ENCODE results near the gene DISC1.

The DISC1 gene

DNA sequence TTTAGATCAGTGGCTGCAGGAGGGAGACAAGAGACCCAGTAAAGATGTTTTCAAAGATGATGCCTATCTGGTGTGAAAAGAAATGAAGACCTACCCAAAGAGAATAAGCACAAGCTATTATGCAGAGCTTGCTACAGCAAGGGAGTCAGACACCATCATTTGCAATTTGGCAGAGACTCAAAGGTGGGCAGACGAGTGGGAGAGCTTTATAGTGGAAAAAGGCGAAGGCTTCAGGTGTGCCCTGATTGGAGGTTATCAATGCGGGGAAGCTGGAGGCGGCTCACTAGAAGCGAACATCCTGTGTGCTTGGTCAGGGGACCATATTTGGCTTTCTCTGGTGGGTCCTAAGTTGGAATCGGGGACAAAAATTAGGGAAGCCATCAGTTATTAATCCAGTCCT lies 183.8 kb downstream of the DISC1 start:
- no peak for DNase-seq (ENCODE audit: low read depth, low spot score)

DNA sequence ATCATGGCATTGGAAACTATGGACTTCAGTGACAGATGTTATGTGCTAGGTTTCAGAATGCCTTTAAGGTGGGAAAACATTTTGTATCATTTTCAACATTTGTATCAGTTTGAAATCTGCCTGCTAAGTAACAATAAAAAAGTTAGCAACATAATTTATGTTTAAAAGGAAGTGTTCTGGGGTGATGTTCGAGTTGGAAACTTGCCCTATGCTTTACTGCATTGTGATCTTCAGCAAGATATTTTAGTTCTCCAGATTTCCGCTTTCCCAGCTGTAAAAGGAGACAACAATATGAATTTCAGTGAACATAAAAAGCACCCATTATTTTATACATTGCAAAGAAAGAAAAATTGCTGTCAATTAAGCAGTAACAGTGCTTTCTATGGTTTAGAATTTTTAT lies 187.4 kb downstream of the DISC1 start:
- DNase-seq (ENCODE audit: low read depth, low spot score) = no peak

DNA sequence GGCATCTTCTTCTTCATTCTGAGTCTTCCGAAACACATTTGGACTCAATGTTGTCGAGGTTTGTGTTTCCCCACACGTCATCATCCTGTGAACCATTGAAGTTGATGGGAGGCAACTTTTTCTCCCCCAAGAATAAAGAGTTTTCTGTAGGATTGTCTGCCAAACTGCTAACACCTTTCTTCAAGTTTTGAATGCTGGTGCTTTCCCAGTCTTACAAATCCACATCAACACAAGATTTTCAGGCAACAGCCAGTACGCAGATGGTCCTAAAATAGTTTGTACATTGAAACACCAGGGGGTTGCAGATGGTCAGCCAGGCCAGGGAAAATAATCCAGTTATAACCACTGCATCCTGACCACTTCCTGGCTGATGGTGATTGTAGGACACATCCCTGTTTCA lies 187.9 kb downstream of the DISC1 start:
- DNase-seq (ENCODE audit: low read depth, low spot score) = no peak

DNA sequence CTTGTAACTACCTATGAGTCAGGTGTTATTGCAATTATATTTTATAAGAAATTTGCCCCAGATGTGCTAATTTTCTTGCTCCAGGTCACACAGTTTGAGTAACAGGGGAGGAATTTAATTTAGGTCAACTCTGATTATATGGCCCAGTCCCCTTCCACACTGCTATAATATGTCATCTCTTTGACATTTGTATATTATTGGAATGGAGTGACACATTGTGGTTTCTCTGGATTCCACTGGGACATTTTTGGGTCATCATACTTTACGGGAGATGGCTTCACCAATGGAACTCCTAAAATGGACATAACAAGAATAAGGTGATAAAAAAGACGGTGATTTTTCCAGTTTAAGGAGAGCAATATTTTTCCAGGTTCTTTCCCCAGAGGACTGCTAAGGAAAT lies 191.2 kb downstream of the DISC1 start:
- DNase-seq (ENCODE audit: low read depth, low spot score) = no peak

DNA sequence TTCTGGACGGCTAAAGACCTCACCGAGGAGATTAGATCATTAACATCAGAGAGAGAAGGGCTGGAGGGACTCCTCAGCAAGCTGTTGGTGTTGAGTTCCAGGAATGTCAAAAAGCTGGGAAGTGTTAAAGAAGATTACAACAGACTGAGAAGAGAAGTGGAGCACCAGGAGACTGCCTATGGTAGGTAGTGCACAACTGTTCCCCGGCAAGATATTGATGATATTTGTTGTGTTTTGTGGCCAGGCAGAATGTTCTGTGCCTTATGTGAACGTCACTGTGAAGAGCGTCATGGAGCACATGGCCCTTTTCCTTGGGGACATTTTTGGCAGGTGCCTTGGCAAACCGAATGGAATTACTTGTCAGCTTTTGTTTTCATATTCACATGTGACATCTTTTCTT lies 191.7 kb downstream of the DISC1 start:
- no peak for DNase-seq (ENCODE audit: low read depth, low spot score)

DNA sequence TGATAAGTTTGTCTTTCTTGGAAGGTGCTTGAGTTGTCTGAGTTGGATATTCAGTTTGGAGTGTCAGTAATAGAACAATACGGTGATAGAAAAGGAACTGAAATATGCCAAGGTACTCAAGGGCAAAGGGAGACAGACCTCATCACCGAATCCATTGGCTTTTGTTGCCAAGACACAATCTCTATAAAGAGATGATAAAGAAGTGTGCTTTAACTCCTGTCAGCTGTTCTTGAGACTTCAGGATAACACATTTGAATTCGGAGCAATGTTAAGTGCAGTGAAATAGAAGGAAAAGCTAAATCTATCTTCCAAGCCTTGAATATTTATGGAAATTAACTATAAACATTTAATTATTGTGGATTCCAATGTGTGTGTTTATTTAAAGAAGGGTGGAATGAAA lies 194.7 kb downstream of the DISC1 start:
- no peak for DNase-seq (ENCODE audit: low read depth, low spot score)

DNA sequence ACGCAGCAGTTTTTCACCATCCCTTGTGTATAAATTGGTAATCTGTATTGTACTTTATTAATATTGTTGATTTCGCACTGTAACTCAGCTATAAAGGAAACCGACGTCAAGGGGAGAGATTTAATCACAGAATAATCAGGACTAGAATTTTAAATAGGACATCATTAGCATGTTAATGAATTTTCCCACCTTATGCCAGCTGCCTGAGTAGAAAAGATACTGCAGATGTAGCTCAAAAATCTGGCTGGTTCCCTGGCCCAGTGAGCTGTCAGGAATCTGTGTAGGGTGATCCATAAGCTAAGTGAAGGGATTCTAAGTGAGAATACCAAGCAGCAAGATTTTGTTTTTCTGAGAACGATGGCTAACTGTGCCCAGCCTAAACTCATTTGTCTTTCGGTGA lies 195.5 kb downstream of the DISC1 start:
- DNase-seq (ENCODE audit: low read depth, low spot score) = no peak

DNA sequence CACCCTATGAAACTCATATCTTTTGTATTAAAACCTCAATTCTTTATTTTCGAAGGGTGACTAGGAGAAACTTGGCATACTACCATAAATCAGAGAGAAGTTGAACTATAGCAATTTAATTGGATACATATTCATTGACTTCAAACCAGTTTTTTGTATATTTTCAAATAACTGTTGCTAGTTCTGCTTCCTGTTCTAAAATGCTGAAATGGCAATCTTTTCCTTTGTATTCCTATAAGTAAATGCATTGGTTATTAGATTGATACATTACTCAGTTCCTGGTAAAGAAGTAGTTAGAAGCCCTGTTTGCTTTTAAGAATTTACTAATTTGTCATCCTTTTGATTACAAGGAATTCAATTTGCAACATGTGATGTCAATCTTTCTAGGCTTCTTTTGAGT lies 200.0 kb downstream of the DISC1 start:
- DNase-seq (ENCODE audit: low read depth, low spot score) = no peak

DNA sequence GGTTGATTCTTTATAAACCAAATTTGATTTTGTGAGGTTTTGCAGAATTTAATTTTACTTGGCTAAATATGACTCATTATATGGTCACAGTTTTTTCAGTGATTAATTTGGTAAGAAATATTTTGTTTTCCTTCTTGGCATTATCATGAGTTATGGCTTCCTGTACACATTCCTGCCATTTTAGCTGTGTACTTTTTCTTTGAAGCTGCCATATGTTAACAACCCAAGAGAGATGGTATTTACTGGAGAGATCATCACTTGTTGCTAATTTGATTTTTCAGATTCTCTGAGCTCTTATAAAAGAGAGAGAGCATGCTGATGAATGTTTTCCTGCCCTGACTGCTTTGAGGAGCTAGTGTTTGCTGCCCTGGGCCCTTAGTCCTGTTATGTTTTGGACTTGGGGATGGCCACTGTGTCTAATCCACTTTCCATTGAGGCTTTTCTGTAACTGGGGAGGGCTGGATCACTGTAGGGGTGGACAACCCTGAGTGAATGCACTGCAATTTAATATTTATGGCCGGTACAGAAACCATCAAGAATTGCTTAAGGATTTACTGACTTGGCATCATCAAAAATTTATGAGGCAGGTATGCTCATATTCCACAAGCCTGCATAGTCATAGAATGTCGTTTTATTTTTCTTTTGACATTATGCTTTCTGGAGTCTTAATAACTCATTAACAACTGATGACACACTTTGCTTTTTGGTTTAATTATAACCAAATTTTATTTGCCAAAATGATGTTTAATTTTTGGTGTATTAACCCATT lies 200.9 kb downstream of the DISC1 start:
- DNase-seq (ENCODE audit: low read depth, low spot score) = no peak

DNA sequence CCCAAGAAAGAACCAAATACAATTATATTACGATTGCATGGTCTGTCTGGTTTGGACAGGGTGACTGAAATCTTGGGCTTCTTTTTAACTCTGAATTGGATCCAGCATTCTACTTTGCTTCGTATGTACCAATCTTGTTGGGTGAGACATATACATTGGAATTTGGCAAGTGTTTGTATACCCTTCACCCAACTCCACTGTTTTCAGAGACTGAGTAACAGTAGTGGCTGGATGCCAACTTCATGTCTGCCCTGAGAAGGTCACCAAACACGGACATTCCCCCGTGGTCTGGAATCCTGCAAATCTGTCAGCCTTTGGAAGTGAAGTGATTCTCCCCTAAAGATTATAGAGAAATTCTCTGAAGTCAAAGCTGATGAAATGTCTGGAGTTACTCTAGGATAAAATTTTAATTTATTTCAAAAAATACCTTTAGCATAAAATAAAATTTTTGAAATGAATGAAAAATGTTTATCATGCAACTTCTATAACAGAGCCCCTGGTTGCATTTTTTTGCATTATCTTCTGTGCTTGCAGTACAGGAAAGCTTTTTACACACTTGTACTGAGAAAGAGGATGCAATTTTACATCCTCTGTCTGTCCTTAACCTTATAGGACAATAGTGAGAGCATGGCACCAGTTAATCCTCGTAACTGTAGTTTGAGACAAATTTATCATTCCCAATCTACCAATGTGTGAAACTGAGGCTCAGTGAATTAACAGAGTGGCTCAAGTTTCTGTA lies 201.8 kb downstream of the DISC1 start:
- no peak for DNase-seq (ENCODE audit: low read depth, low spot score)

DNA sequence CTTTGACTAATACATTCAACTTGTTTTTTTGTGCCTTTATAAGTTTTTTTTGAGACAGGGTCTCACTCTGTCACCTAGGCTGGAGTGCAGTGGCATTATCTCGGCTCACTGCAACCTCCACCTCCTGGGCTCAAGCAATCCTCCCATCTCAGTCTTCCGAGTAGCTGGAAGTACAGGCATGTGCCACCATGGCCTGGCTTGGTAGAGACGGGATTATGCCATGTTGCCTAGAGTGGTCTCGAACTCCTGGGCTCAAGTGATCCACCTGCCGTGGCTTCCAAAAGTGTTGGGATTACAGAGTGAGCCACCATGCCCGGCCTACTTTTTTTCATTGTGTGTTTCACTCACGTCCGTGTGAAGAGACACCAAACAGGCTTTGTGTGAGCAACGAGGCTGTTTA lies 202.7 kb downstream of the DISC1 start:
- DNase-seq (ENCODE audit: low read depth, low spot score) = no peak

DNA sequence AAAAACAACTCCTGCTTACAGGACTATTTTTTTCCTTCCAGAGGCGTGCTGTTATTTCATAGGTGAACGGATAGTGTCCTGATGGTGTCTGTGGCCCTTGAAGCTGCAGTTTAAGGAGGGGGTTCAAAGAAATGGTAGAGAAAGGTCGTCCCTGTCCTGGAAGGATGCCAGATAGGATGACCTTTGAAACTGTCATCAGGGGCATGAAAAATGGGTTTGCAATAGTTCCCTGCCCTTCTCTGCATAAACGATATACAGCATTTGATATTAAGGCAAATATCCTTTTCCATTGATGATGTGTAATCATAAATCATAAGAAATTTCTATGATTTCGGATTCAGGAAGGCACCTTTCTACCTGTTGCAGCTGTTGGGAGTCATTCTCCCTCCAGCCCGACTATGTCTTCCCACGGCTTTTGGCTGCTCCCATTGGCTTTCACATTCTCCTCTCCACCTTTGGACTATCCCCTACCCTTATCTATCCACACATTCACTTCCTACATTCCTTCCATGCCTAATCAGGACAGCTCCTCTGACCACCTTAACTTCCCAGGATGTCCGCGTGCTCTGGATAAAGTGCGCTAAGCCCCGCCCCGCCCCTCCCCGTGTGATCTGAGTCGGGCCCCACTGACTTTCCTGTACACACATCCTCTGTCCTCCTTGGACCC lies 209.8 kb downstream of the DISC1 start:
- DNase-seq (ENCODE audit: low read depth, low spot score) = no peak

DNA sequence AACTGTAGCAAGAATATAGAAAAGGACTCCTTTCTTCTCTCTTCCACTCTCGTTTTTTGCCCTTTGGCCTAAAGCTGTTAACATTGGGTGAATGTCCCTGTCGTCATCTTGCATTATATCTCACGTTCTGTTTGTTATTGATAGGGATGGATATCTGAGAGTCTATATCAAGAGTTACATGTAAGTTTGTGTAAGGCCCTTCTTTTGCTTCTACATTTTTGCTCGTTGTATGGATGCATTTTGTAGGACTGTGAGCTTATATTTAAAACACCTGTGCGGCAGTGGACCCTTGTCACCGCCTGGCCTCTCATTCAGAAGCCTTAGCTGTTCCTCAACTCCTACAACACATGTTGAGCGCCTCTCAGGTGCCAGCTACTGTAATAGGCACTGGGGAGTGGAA lies 211.9 kb downstream of the DISC1 start:
- no peak for DNase-seq (ENCODE audit: low read depth, low spot score)

DNA sequence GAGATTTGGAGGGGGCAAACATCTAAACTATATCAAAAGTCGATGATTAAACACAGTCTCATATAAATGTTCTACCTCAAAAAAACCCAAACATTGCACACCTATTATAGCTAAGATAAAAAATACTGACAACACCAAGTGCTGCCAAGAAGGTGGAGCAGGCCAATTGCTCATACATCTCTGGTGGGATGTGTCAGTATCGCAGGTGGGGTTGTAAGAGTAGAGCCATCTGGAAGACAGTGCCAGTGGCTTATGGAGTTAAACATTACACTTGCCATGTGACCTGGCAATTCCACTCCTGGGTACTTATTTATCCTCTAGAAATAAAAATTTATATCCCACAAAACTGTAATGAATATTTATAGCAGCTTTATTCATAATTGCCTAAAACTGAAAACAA lies 213.4 kb downstream of the DISC1 start:
- no peak for DNase-seq (ENCODE audit: low read depth, low spot score)

DNA sequence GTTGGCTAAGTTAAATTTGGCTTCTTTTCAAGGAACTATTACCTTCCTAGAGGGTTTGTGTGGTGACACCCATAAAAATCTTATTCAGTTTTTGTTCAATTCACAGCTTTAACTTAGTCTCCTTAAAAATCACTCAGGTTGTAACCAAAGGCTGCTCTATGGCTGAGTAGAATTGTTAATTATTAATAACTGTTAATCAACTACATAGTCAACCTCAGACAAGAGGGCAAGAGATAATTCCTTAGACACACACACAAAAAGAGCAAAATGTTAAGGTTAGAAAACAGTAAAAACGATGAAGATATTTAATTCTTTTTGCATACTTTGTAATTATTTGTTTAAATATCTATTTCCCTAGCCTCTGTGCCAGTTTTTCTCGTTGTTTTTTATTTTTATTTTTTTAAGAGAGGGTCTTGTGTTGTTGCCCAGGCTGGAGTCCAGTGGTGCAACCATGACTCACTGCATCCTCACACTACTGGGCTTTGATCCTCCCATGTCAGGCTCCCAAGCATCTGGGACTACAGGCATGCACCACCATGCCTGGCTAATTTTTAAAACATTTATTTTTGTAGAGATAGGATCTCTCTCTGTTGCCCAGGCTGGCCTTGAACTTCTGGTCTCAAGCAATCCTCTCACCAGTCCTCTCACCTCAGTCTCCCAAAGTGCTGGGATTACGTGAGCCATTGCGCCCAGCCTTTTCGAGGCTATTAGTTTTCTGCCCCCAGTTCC lies 215.2 kb downstream of the DISC1 start:
- no peak for DNase-seq (ENCODE audit: low read depth, low spot score)

DNA sequence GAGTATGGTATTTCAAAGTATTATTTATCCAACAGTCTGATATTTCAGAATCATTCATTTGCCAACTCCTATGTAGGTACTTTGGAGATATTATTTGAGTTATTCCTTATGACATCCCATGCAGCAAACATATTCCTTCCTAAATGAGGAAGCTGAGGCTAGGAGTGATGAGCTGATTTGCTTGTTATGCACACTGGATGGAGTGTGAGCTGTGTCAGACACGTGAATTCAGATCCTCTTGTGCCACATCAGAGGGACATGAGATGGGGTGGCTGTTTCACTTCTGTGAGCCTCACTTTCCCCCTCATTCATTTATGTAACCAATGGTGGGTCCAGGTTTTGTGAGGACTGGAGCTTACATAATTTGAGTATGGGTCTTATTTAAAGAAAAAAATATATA lies 215.9 kb downstream of the DISC1 start:
- DNase-seq (ENCODE audit: low read depth, low spot score) = no peak

DNA sequence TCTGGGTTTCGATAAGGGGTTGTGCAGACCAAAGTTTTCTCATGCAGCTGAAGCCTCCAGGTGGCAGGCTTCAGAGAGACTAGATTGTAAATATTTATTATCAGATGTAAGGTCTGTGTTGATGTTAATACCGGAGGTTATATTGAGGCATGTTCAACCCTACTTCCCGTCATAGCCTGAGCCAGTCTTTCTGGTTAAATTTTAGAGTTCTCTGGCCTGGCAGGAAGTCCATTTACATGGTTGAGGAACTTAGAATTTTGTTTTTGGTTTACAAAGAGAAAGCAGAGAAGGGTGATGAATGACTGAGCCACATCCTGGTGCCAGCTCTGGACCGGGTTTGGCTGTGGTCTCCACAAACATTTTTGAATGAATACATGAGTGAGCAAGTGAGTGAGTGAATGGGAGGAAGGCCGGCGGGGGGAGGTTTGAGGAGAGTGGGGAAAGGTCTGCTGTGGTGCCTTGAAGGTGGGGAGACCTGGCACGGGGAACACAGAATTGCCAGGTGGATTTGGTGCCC lies 218.5 kb downstream of the DISC1 start:
- no peak for DNase-seq (ENCODE audit: low read depth, low spot score)

DNA sequence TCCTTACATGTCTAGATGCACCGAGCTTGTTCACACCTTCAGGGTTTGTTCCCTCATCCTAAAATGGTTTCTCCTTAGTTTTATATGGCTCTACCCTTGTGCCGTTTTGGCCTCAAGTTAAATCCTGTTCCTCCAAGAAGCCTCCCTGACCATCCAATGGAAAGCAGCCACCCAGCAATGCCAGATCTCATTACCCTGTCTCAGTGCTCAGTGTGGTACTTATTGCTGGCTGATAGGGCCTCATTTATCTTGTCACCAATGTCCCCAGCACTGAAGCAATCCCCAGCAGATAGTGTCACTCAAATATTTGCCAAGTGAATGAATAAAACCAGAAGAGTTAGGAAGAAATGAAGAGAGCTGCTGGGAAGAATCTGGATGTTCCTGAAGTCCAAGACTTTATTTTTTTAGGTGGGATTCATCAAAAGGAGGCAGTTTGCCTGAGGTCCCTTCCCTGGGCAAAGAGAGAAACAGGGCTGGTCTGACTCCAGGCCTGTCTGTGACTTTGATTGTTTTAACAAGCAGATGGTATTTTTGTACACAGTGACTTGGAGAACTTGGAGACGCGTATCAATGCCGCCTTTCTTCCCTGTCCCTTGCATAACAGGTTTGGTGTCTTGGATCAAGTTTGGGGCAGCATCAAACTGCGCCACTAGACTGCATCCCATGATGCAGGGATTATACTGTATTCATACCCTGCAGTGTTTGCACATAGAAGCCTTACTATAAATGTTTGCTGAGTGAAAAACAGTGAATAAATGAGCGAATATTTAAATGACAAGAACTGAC lies 221.2 kb downstream of the DISC1 start:
- no peak for DNase-seq (ENCODE audit: low read depth, low spot score)

DNA sequence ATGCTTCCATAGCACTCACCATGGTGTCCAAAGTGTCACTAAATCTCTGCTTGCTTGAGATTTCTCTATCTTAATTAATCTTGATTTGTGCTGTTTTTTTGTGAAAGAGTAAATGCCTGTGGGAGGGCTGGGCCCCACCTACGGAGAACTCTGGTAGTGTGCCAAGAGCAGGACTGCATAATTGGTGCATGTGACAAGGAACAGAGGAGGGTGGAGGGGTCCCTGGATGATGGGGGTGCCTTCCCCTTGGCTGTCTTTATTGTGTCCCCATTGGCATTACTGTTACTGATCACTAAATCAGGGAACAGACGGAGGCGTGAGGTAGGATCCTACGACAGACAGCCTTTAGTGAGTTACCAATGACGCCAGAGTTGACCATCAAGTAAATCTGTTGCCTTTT lies 223.4 kb downstream of the DISC1 start:
- no peak for DNase-seq (ENCODE audit: low read depth, low spot score)

DNA sequence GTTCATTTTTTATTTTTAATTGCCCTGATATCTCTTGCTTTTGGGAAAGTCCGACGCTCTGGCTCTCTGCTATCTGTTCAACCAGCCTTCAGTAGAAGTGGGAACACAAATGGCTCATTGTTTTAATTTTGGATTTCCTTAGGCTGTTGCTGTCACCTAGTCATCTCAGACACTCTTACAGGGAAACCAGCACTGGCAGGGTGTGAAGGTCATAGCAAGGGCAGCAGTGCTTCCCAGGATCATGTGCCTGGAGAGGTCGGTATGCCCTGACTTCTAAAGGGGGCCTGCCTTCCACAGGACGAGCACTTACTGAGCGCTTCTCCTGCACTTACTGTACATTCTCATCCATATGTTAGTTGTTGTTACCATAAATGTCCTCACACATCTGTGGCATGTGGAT lies 224.2 kb downstream of the DISC1 start:
- no peak for DNase-seq (ENCODE audit: low read depth, low spot score)

DNA sequence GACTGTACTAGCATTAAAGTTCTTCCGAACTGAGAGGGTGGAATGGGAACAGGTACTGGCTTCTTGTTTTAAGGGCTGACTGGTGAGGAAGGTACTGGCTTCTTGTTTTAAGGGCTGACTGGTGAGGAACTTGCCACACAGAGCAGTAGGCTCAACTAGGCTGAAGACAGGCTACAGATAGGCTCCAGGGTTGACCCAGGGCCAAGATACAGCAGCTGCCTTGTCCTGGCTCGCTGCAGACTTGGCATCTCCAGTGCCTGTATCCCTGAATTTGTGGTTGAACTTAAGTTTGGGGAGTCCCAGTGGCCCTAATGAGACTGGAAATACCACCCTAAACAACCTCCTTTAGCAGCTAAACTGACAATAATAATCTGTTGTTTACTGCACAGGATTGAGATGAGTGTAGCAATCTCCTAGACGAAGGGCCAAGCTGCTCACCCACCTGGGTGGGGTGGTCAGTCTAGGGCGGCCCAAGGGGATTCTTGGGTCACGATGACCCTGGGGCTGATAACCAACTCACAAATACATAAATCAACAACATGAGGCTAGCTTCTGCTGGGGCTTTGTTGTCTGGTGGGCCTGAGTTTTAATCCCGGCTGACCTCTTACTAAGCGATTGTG lies 227.1 kb downstream of the DISC1 start:
- DNase-seq (ENCODE audit: low read depth, low spot score) = no peak
